Liver (tissue), 9 donors: ENCODE results near the gene ALKAL2. TPM values are rescaled to one million over a fixed set of nuclear protein-coding genes. Genes with fewer than 3 reads are reported as not detected.

Experiments used
- DNase-seq: peaks from one replicate; pipeline ENCODE4 v3.0.0-alpha.2; 2017; ENCODE audit warnings: low spot score
- H3K27ac ChIP-seq, 2 donors: one replicate each; pipeline ENCODE4 v1.7.0; 2013; ENCODE audit warnings: inconsistent platforms in 2 of 2, low read length in 2 of 2, control low read depth in 1 of 2, low read depth in 1 of 2, mild to moderate bottlenecking in 1 of 2
- H3K27me3 ChIP-seq, 4 donors: one replicate each; pipeline versions ENCODE4 v1.6.1 to v1.7.0; 2013; ENCODE audit warnings: low read length in 3 of 4, inconsistent platforms in 1 of 4, mild to moderate bottlenecking in 1 of 4, moderate library complexity in 1 of 4; ENCODE audit not compliant: control insufficient read depth in 4 of 4, insufficient read depth in 4 of 4
- H3K36me3 ChIP-seq, 4 donors: one replicate each; pipeline versions ENCODE4 v1.6.1 to v1.7.0; 2013; ENCODE audit warnings: low read length in 3 of 4, mild to moderate bottlenecking in 3 of 4, low read depth in 1 of 4, moderate library complexity in 1 of 4; ENCODE audit not compliant: control insufficient read depth in 4 of 4, insufficient read depth in 3 of 4
- H3K4me1 ChIP-seq, 4 donors: one replicate each; pipeline versions ENCODE4 v1.6.1 to v1.7.0; 2013; ENCODE audit warnings: low read length in 3 of 4, mild to moderate bottlenecking in 3 of 4, moderate library complexity in 1 of 4; ENCODE audit not compliant: control insufficient read depth in 4 of 4, insufficient read depth in 4 of 4
- H3K4me3 ChIP-seq, 3 donors: one replicate each; pipeline versions ENCODE4 v1.6.1 to v1.7.0; 2013; ENCODE audit warnings: low read length in 3 of 3, control low read depth in 1 of 3, low read depth in 1 of 3, mild to moderate bottlenecking in 1 of 3
- H3K9ac ChIP-seq, 2 donors: one replicate each; pipeline ENCODE4 v1.7.0; 2013; ENCODE audit warnings: low read length in 2 of 2, mild to moderate bottlenecking in 2 of 2, moderate library complexity in 2 of 2, control low read depth in 1 of 2, low read depth in 1 of 2
- H3K9me3 ChIP-seq, 4 donors: one replicate each; pipeline versions ENCODE4 v1.6.1 to v1.7.0; 2013; ENCODE audit warnings: low read length in 3 of 4; ENCODE audit not compliant: control insufficient read depth in 4 of 4
- CTCF ChIP-seq: fragments of 150-350 bp; IDR thresholded peaks from 2 replicates; pipeline ENCODE4 v1.5.1; 2017; ENCODE audit warnings: improper control_type of control experiment, low read depth, low read length; ENCODE audit not compliant: missing input control
- EGR1 ChIP-seq, 2 donors: IDR thresholded peaks; 2 replicates each; pipeline ENCODE4 v1.6.1; 2016 to 2018; ENCODE audit warnings: antibody characterized with exemption in 2 of 2, low read depth in 2 of 2
- FOXA1 ChIP-seq: IDR thresholded peaks from 2 replicates; pipeline ENCODE4 v1.6.1; 2016; ENCODE audit warnings: antibody characterized with exemption
- FOXA2 ChIP-seq: IDR thresholded peaks from 2 replicates; pipeline ENCODE4 v1.6.1; 2016; ENCODE audit warnings: antibody characterized with exemption
- GABPA ChIP-seq, 2 donors: IDR thresholded peaks in 1 of 2; conservative IDR thresholded peaks in 1 of 2; 2 replicates each; pipeline ENCODE4 v1.6.1; 2016; ENCODE audit warnings: antibody characterized with exemption in 2 of 2, mild to moderate bottlenecking in 1 of 2, moderate library complexity in 1 of 2
- HNF4A ChIP-seq, 2 donors: conservative IDR thresholded peaks; 2 replicates each; pipeline ENCODE4 v1.6.1; 2016; ENCODE audit warnings: antibody characterized with exemption in 2 of 2, mild to moderate bottlenecking in 2 of 2
- HNF4G ChIP-seq: IDR thresholded peaks from 2 replicates; pipeline ENCODE4 v1.6.1; 2016; ENCODE audit warnings: antibody characterized with exemption
- JUND ChIP-seq, 2 donors: IDR thresholded peaks; 2 replicates each; pipeline ENCODE4 v1.6.1; 2016; ENCODE audit warnings: antibody characterized with exemption in 2 of 2
- MAX ChIP-seq: IDR thresholded peaks from 2 replicates; pipeline ENCODE4 v1.6.1; 2016; ENCODE audit warnings: antibody characterized with exemption
- NR2F2 ChIP-seq: IDR thresholded peaks from 2 replicates; pipeline ENCODE4 v1.6.1; 2016; ENCODE audit warnings: antibody characterized with exemption
- RAD21 ChIP-seq, 2 donors: IDR thresholded peaks; 2 replicates each; pipeline ENCODE4 v1.6.1; 2016; ENCODE audit warnings: antibody characterized with exemption in 2 of 2, mild to moderate bottlenecking in 2 of 2
- REST ChIP-seq: IDR thresholded peaks from 2 replicates; pipeline ENCODE4 v1.6.1; 2016; ENCODE audit warnings: antibody characterized with exemption, mild to moderate bottlenecking
- RXRA ChIP-seq, 2 donors: IDR thresholded peaks; 2 replicates each; pipeline ENCODE4 v1.6.1; 2017 to 2018; ENCODE audit warnings: antibody characterized with exemption in 2 of 2, mild to moderate bottlenecking in 1 of 2
- SP1 ChIP-seq: IDR thresholded peaks from 2 replicates; pipeline ENCODE4 v1.6.1; 2018; ENCODE audit warnings: antibody characterized with exemption, mild to moderate bottlenecking
- TAF1 ChIP-seq: conservative IDR thresholded peaks from 2 replicates; pipeline ENCODE4 v1.6.1; 2016; ENCODE audit warnings: antibody characterized with exemption, mild to moderate bottlenecking
- YY1 ChIP-seq: IDR thresholded peaks from 2 replicates; pipeline ENCODE4 v1.6.1; 2016; ENCODE audit warnings: antibody characterized with exemption, mild to moderate bottlenecking
- WGBS: extraction: QIAGEN DNeasy Blood & Tissue Kit; methylation state at CpG from one replicate; pipeline ENCODE4 v1.1.7; 2013; 5-methylcytosine and 5-hydroxymethylcytosine counted together
- polyA plus RNA-seq, 2 donors: library from polyadenylated mRNA; stranded (reverse) in 1 of 2; unstranded in 1 of 2; fragments of 200-250 nt in 1 of 2; fragments of >200 nt in 1 of 2; fragmentation: Nextera tagmentation in 1 of 2; extraction: Ambion mirVana in 1 of 2; gene quantifications; one replicate each; pipeline versions ENCODE4 v1.2.1 to v1.2.3, GENCODE V29; 2013 to 2015
- total RNA-seq, 2 donors: library from RNA; depleted of rRNA; stranded (reverse); fragments of >200 nt; gene quantifications; one replicate each; pipeline ENCODE4 v1.2.3, GENCODE V29; 2014
- TF ChIP-seq, protein P1 (sequence below): IDR thresholded peaks from 2 replicates; pipeline ENCODE4 v1.6.1; 2016; ENCODE audit warnings: antibody characterized with exemption
- TF ChIP-seq, protein P2 (sequence below): IDR thresholded peaks from 2 replicates; pipeline ENCODE4 v1.6.1; 2016; ENCODE audit warnings: antibody characterized with exemption
- donor health status: healthy.
- donor health status: healthy.
- donor health status: healthy.
- donor health status: healthy.
- donor health status: healthy.

Gene ALKAL2
- total and polyA plus RNA-seq, 4 donors: 1.6 to 3.1 (median 1.9) TPM; not detected in 1

GRCh38 chr2:269356-270030 lies 18.4 kb downstream of the ALKAL2 start:
- H3K27me3 ChIP-seq: no peaks in the 10 kb centered on the region
- H3K36me3 ChIP-seq: peaks cover 1 to 19% (median 2%) of the 10 kb centered on the region in 4 donors
- TF ChIP-seq, protein P1, sequence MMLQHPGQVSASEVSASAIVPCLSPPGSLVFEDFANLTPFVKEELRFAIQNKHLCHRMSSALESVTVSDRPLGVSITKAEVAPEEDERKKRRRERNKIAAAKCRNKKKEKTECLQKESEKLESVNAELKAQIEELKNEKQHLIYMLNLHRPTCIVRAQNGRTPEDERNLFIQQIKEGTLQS: no peak
- TF ChIP-seq YY1 (no peak), NR2F2 (no peak), RAD21 (IDR thresholded peaks at IDR 0.05) (no peak), HNF4A (conservative IDR thresholded peaks at IDR 0.05) (no peak), GABPA (IDR thresholded peaks at IDR 0.05 in 1 of 2, conservative IDR thresholded peaks at IDR 0.05 in 1 of 2) (no peak), JUND (IDR thresholded peaks at IDR 0.05) (no peak), CTCF (no peak), HNF4G (no peak), TAF1 (no peak), SP1 (no peak), FOXA1 (no peak), RXRA (IDR thresholded peaks at IDR 0.05) (no peak), EGR1 (IDR thresholded peaks at IDR 0.05; ENCODE audit: low read depth in 2 of 2) (no peak), REST (no peak), FOXA2 (no peak), MAX (no peak)
- TF ChIP-seq, protein P2, sequence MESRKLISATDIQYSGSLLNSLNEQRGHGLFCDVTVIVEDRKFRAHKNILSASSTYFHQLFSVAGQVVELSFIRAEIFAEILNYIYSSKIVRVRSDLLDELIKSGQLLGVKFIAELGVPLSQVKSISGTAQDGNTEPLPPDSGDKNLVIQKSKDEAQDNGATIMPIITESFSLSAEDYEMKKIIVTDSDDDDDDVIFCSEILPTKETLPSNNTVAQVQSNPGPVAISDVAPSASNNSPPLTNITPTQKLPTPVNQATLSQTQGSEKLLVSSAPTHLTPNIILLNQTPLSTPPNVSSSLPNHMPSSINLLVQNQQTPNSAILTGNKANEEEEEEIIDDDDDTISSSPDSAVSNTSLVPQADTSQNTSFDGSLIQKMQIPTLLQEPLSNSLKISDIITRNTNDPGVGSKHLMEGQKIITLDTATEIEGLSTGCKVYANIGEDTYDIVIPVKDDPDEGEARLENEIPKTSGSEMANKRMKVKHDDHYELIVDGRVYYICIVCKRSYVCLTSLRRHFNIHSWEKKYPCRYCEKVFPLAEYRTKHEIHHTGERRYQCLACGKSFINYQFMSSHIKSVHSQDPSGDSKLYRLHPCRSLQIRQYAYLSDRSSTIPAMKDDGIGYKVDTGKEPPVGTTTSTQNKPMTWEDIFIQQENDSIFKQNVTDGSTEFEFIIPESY: no peak
- 86% methylated on average over 4 of the region's 4 CpGs for WGBS
- no peak overlapping the region for H3K27ac ChIP-seq
- H3K4me3 ChIP-seq: no peak overlapping the region
- DNase-seq: no peak
- H3K9ac ChIP-seq: no peak overlapping the region
- H3K9me3 ChIP-seq: no peaks in the 10 kb centered on the region
- peaks cover 0 to 14% (median 11%) of the 10 kb centered on the region in 4 donors for H3K4me1 ChIP-seq
